RWPE2 (cell line): ENCODE results near the gene ZC3H15.

ENCODE experiments used
- ATAC-seq: fragments of 200-7000 bp; cut with Tn5 transposase; 3 replicates; pipeline ENCODE4 v1.9.1; 2021; ENCODE audit warnings: low read depth
- DNase-seq: peaks from one replicate; pipeline ENCODE4 v3.0.0-alpha.2; 2020; ENCODE audit warnings: low spot score
- H3K27ac ChIP-seq: fragments of 450-650 bp; 2 replicates; pipeline ENCODE4 v1.5.1; 2017; ENCODE audit warnings: mild to moderate bottlenecking; ENCODE audit not compliant: poor library complexity, severe bottlenecking
- H3K27me3 ChIP-seq: fragments of 250-450 bp; sonication (Bioruptor Pico); 2 replicates; pipeline ENCODE4 v1.5.1; 2021; ENCODE audit warnings: mild to moderate bottlenecking, moderate library complexity; ENCODE audit not compliant: insufficient read depth, poor library complexity, severe bottlenecking
- H3K36me3 ChIP-seq: fragments of 250-450 bp; sonication (Bioruptor Pico); 2 replicates; pipeline ENCODE4 v1.5.1; 2020; ENCODE audit warnings: low read depth, mild to moderate bottlenecking, moderate library complexity
- H3K4me1 ChIP-seq: fragments of 250-450 bp; sonication (Bioruptor Pico); 2 replicates; pipeline ENCODE4 v1.5.1; 2021; ENCODE audit warnings: mild to moderate bottlenecking, moderate library complexity; ENCODE audit not compliant: insufficient read depth, poor library complexity, severe bottlenecking
- H3K4me3 ChIP-seq: fragments of 250-450 bp; sonication (Bioruptor Pico); 2 replicates; pipeline ENCODE4 v1.5.1; 2021; ENCODE audit warnings: mild to moderate bottlenecking, moderate library complexity; ENCODE audit not compliant: severe bottlenecking
- H3K9me3 ChIP-seq: fragments of 250-450 bp; sonication (Bioruptor Pico); 2 replicates; pipeline ENCODE4 v1.5.1; 2021; ENCODE audit warnings: mild to moderate bottlenecking, moderate library complexity; ENCODE audit not compliant: severe bottlenecking
- TF ChIP-seq, protein P1 (sequence below): fragments of 450-650 bp; IDR thresholded peaks from one replicate; pipeline ENCODE4 v1.5.1; 2017; ENCODE audit warnings: mild to moderate bottlenecking, moderate library complexity; ENCODE audit not compliant: poor library complexity, severe bottlenecking

The ZC3H15 gene

DNA sequence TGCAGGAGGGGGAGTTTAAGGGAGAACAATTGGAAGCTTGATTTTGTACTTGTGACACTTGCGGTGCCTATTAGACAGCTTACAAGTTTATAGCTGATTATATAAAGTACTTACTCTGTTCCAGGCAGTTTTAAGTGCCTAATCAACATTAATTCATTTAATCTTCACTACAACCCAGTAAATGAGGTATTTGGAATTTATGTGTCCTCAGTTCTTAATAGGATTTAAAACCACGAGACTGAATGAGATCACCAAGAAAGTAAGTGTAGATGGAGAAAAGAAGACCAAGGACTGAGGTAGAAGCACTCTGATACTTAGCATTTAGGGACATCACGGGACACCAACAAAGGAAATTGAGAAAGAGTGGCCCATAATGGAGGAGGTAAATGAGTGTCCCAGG lies 49.8 kb downstream of the ZC3H15 start:
- Histone ChIP-seq H3K4me3 (no peak overlapping the region), H3K4me1 (peaks cover 2% of the 10 kb centered on the region), H3K27ac (no peak overlapping the region), H3K36me3 (no peaks in the 10 kb centered on the region), H3K9me3 (no peaks in the 10 kb centered on the region), H3K27me3 (no peaks in the 10 kb centered on the region)
- ATAC-seq (no peak), DNase-seq (no peak)
- TF ChIP-seq, protein P1, sequence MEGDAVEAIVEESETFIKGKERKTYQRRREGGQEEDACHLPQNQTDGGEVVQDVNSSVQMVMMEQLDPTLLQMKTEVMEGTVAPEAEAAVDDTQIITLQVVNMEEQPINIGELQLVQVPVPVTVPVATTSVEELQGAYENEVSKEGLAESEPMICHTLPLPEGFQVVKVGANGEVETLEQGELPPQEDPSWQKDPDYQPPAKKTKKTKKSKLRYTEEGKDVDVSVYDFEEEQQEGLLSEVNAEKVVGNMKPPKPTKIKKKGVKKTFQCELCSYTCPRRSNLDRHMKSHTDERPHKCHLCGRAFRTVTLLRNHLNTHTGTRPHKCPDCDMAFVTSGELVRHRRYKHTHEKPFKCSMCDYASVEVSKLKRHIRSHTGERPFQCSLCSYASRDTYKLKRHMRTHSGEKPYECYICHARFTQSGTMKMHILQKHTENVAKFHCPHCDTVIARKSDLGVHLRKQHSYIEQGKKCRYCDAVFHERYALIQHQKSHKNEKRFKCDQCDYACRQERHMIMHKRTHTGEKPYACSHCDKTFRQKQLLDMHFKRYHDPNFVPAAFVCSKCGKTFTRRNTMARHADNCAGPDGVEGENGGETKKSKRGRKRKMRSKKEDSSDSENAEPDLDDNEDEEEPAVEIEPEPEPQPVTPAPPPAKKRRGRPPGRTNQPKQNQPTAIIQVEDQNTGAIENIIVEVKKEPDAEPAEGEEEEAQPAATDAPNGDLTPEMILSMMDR, result no peak

- no peak for ATAC-seq
- Histone ChIP-seq H3K9me3 (no peaks in the 10 kb centered on the region), H3K4me3 (no peak overlapping the region), H3K27me3 (no peaks in the 10 kb centered on the region), H3K36me3 (no peaks in the 10 kb centered on the region), H3K27ac (no peak overlapping the region), H3K4me1 (peaks cover 2% of the 10 kb centered on the region)
- DNase-seq, result no peak
- TF ChIP-seq, protein P1, result no peak
Observed at GRCh38 chr2:186537019-186537418, 51.0 kb downstream of the ZC3H15 start.

DNA sequence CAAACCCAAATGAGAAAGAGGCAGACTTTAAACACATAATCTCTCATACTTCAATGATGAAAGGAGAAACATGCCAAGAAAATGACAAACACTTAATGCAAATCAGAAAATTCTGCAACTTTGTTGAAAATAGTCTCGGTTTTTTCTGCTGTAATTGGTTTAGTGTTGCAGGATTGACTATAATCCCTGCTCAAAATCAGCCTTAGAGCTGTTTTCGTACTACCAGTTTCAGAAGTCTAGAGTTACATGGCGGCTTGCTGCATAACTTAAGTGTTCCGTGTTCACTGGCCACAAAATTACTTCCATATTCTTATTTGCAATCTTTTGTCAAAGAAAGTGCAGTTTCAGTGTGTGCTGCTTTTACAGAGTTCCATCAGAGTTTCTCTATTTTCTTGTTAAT lies 54.9 kb downstream of the ZC3H15 start:
- H3K4me3 ChIP-seq, result no peak overlapping the region
- H3K27me3 ChIP-seq, result no peaks in the 10 kb centered on the region
- TF ChIP-seq, protein P1, result no peak
- DNase-seq (no peak), ATAC-seq (no peak)
- no peaks in the 10 kb centered on the region for H3K9me3 ChIP-seq
- H3K4me1 ChIP-seq, result peaks cover 22% of the 10 kb centered on the region
- no peaks in the 10 kb centered on the region for H3K36me3 ChIP-seq
- H3K27ac ChIP-seq, result no peak overlapping the region

DNA sequence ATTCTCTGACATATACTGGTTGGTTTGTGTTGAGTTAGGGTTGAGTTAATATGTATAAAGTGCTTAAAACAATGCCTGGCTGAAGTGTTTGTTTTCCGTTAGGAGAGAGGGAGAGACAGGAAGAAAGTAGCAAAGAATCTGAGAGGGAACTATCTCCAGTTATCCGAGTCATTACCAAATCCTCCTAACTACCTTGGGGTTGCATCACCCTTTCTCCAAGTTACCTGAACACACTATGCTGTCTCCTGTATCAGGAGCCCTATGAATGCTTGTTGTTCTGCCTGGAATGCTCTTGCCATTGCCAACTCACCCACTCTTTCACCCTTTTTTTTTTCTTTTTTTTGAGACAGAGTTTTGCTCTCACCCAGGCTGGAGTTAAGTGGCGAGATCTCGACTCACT lies 55.9 kb downstream of the ZC3H15 start:
- Histone ChIP-seq H3K36me3 (no peaks in the 10 kb centered on the region), H3K4me3 (no peak overlapping the region), H3K9me3 (no peaks in the 10 kb centered on the region), H3K27ac (no peak overlapping the region), H3K27me3 (no peaks in the 10 kb centered on the region), H3K4me1 (peaks cover 22% of the 10 kb centered on the region)
- DNase-seq, result no peak
- ATAC-seq, result peak; percentile 26; the same call in 1 of the 3 replicates
- TF ChIP-seq, protein P1, result no peak

DNA sequence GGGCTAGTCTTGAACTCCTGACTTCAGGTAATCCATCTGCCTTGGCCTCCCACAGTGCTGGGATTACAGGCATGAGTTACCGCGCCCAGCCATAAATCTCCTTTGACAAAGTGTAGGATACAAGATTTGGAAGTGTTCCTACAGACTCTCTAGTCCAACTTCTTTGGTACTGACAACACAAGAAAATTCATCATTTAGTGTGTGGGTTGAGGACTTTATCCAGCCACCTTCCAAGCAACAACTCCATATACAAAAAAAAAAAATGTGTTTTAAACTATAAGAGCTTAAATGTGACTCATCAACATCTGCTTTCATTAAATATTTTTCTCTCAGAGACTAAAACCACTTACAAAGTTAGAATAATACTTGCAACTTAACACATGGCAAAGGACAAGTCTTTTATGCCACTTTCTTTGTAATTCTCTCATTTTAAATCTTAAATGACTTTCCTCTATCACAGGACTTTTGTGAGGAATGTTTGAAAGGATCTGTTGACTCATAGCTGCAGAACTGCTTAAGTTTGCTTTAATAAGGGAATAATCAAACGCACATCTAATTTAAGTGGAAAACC lies 57.6 kb downstream of the ZC3H15 start:
- Histone ChIP-seq H3K4me3 (no peak overlapping the region), H3K27ac (peak overlapping the region; percentile 89), H3K4me1 (peaks cover 19% of the 10 kb centered on the region), H3K27me3 (no peaks in the 10 kb centered on the region), H3K36me3 (no peaks in the 10 kb centered on the region), H3K9me3 (no peaks in the 10 kb centered on the region)
- TF ChIP-seq, protein P1, result no peak
- DNase-seq (no peak), ATAC-seq (peak; percentile 39; the same call in 2 of the 3 replicates)
